HUES64 (cell line): ENCODE measurements around the gene ACTR3C.
A peak's percentile ranks its signal among the peaks of the same experiment; 100 is the strongest.

ENCODE experiments used
- H3K27ac ChIP-seq: 2 replicates; pipeline ENCODE4 v1.7.0; 2013; ENCODE audit warnings: low read depth, low read length, inconsistent platforms
- H3K27me3 ChIP-seq: 2 replicates; pipeline ENCODE4 v1.6.1; 2013; ENCODE audit warnings: mild to moderate bottlenecking, low read length; ENCODE audit not compliant: insufficient read depth
- H3K36me3 ChIP-seq: 2 replicates; pipeline ENCODE4 v1.6.1; 2013; ENCODE audit warnings: mild to moderate bottlenecking, low read length; ENCODE audit not compliant: insufficient read depth
- H3K4me1 ChIP-seq: 2 replicates; pipeline ENCODE4 v1.6.1; 2013; ENCODE audit warnings: mild to moderate bottlenecking, low read length, moderate library complexity; ENCODE audit not compliant: insufficient read depth
- H3K4me3 ChIP-seq: 2 replicates; pipeline ENCODE4 v1.5.1; 2013; ENCODE audit warnings: mild to moderate bottlenecking, low read length, moderate library complexity
- H3K9ac ChIP-seq: 2 replicates; pipeline ENCODE4 v1.6.1; 2013; ENCODE audit warnings: mild to moderate bottlenecking, low read depth, low read length
- H3K9me3 ChIP-seq: 2 replicates; pipeline ENCODE4 v1.6.1; 2013; ENCODE audit warnings: low read depth, low read length; ENCODE audit not compliant: insufficient read depth
- whole genome bisulfite sequencing: fragments of 150-250, 120-280 bp; methylation state at CpG from one replicate; pipeline ENCODE4 v1.1.7; 2013; ENCODE audit warnings: missing lambda C conversion rate; 5-methylcytosine and 5-hydroxymethylcytosine counted together

The ACTR3C gene

GRCh38 chr7:150332852-150333635, 9.7 kb upstream of the ACTR3C start:
- no peaks in the 10 kb centered on the region for H3K27me3 ChIP-seq
- peaks cover 31% of the 10 kb centered on the region for H3K4me1 ChIP-seq
- no peaks in the 10 kb centered on the region for H3K9me3 ChIP-seq
- no peak overlapping the region for H3K4me3 ChIP-seq
- H3K27ac ChIP-seq = no peak overlapping the region
- 94% methylated on average over 18 of the region's 18 CpGs for WGBS
- H3K36me3 ChIP-seq = peaks cover 57% of the 10 kb centered on the region
- H3K9ac ChIP-seq = no peak overlapping the region

GRCh38 chr7:150330211-150330885, 7.0 kb upstream of the ACTR3C start:
- Histone ChIP-seq H3K36me3 (peaks cover 63% of the 10 kb centered on the region), H3K4me3 (no peak overlapping the region), H3K9me3 (no peaks in the 10 kb centered on the region), H3K4me1 (peaks cover 19% of the 10 kb centered on the region), H3K9ac (no peak overlapping the region), H3K27me3 (no peaks in the 10 kb centered on the region), H3K27ac (peak overlapping the region; percentile 51; the same call in 1 of the 2 replicates)
- 93% methylated on average over 19 of the region's 19 CpGs for WGBS

GRCh38 chr7:150329331-150330120, 6.2 kb upstream of the ACTR3C start:
- peak overlapping the region; percentile 23; the same call in 1 of the 2 replicates for H3K4me3 ChIP-seq
- H3K27me3 ChIP-seq = no peaks in the 10 kb centered on the region
- peak overlapping the region; percentile 89 for H3K27ac ChIP-seq
- H3K4me1 ChIP-seq = peaks cover 22% of the 10 kb centered on the region
- no peaks in the 10 kb centered on the region for H3K9me3 ChIP-seq
- H3K9ac ChIP-seq = peak overlapping the region; percentile 33; the same call in 1 of the 2 replicates
- 58% methylated on average over 22 of the region's 22 CpGs for WGBS
- H3K36me3 ChIP-seq = peaks cover 68% of the 10 kb centered on the region

- WGBS = 96% methylated on average over 3 of the region's 3 CpGs
- Histone ChIP-seq H3K9ac (no peak overlapping the region), H3K27me3 (no peaks in the 10 kb centered on the region), H3K36me3 (peaks cover 66% of the 10 kb centered on the region), H3K4me3 (no peak overlapping the region), H3K4me1 (peaks cover 28% of the 10 kb centered on the region), H3K27ac (no peak overlapping the region), H3K9me3 (no peaks in the 10 kb centered on the region)
These were observed 4.0 kb upstream of the ACTR3C start for GRCh38 chr7:150327308-150327707.

- 93% methylated on average over 4 of the region's 4 CpGs for WGBS
These were observed 3.4 kb upstream of the ACTR3C start for GRCh38 chr7:150326657-150327268.

GRCh38 chr7:150325901-150326300, 2.6 kb upstream of the ACTR3C start:
- Histone ChIP-seq H3K4me3 (no peak overlapping the region), H3K9me3 (no peaks in the 10 kb centered on the region), H3K27me3 (no peaks in the 10 kb centered on the region), H3K9ac (no peak overlapping the region), H3K4me1 (peaks cover 28% of the 10 kb centered on the region), H3K27ac (no peak overlapping the region), H3K36me3 (peaks cover 52% of the 10 kb centered on the region)
- 94% methylated on average over 6 of the region's 6 CpGs for WGBS

More at GRCh38 chr7:150326657-150327268, 3.4 kb upstream of the ACTR3C start:
- Histone ChIP-seq H3K4me1 (peaks cover 28% of the 10 kb centered on the region), H3K9ac (no peak overlapping the region), H3K36me3 (peaks cover 61% of the 10 kb centered on the region), H3K9me3 (no peaks in the 10 kb centered on the region), H3K27me3 (no peaks in the 10 kb centered on the region), H3K4me3 (no peak overlapping the region), H3K27ac (no peak overlapping the region)

- peaks cover 45% of the 10 kb centered on the region for H3K36me3 ChIP-seq
- H3K9me3 ChIP-seq = no peaks in the 10 kb centered on the region
- no peak overlapping the region for H3K9ac ChIP-seq
- no peak overlapping the region for H3K27ac ChIP-seq
- 94% methylated on average over 10 of the region's 10 CpGs for WGBS
- peak overlapping the region; percentile 90; the same call in 1 of the 2 replicates for H3K4me3 ChIP-seq
- no peaks in the 10 kb centered on the region for H3K27me3 ChIP-seq
- H3K4me1 ChIP-seq = peaks cover 28% of the 10 kb centered on the region
These were observed 1.8 kb upstream of the ACTR3C start for GRCh38 chr7:150325110-150325611.

GRCh38 chr7:150324373-150324961, 1.1 kb upstream of the ACTR3C start:
- Histone ChIP-seq H3K4me1 (peaks cover 24% of the 10 kb centered on the region), H3K27me3 (no peaks in the 10 kb centered on the region), H3K4me3 (peak overlapping the region; percentile 90), H3K36me3 (peaks cover 41% of the 10 kb centered on the region), H3K9me3 (no peaks in the 10 kb centered on the region), H3K27ac (no peak overlapping the region), H3K9ac (peak overlapping the region; percentile 85; the same call in 1 of the 2 replicates)
- WGBS = 40% methylated on average over 12 of the region's 12 CpGs

GRCh38 chr7:150323682-150324372, 482 bp upstream of the ACTR3C start:
- Histone ChIP-seq H3K27ac (peak overlapping the region; percentile 79), H3K9ac (peak overlapping the region; percentile 85), H3K27me3 (no peaks in the 10 kb centered on the region), H3K9me3 (no peaks in the 10 kb centered on the region), H3K4me1 (peaks cover 18% of the 10 kb centered on the region), H3K4me3 (peak overlapping the region; percentile 90), H3K36me3 (peaks cover 40% of the 10 kb centered on the region)
- WGBS = 47% methylated on average over 16 of the region's 16 CpGs
